Common myeloid progenitor, CD34-positive (primary cell): ENCODE data around the gene CDO1.

Experiments used
- CTCF ChIA-PET: fragments of 350-600 bp; sonication (Branson Sonifier 250); formaldehyde crosslinking; loops from one replicate; lab custom pipeline; 2021; ENCODE audit warnings: antibody characterized with exemption; lab: Charles Lee
- POLR2A ChIA-PET: fragments of 350-600 bp; sonication (Branson Sonifier 250); formaldehyde crosslinking; loops from one replicate; lab custom pipeline; 2021; ENCODE audit warnings: antibody characterized with exemption; lab: Charles Lee
- DNase-seq, 3 donors: peaks; one replicate each; pipeline versions ENCODE4 v3.0.0 to v3.0.0-alpha.2; 2013
- H3K27ac ChIP-seq, 2 experiments: 1 replicate in 1 of 2; 2 replicates in 1 of 2; pipeline ENCODE4 v1.7.0; 2013; ENCODE audit warnings: inconsistent platforms in 2 of 2, low read length in 2 of 2, mild to moderate bottlenecking in 2 of 2, low read depth in 1 of 2, moderate library complexity in 1 of 2; ENCODE audit not compliant: severe bottlenecking in 2 of 2, insufficient read depth in 1 of 2, poor library complexity in 1 of 2
- H3K27me3 ChIP-seq, 5 experiments: replicated peaks in 2 of 5; 1 replicate in 3 of 5; 2 replicates in 2 of 5; pipeline versions ENCODE4 v1.6.1 to v1.7.0; 2013; ENCODE audit warnings: low read length in 4 of 5, mild to moderate bottlenecking in 2 of 5, moderate library complexity in 2 of 5, inconsistent platforms in 1 of 5; ENCODE audit not compliant: insufficient read depth in 5 of 5, control insufficient read depth in 4 of 5
- H3K36me3 ChIP-seq, 4 experiments: 1 replicate in 2 of 4; 2 replicates in 2 of 4; pipeline versions ENCODE4 v1.6.1 to v1.7.0; 2013; ENCODE audit warnings: low read length in 3 of 4, control low read depth in 1 of 4, mild to moderate bottlenecking in 1 of 4; ENCODE audit not compliant: control insufficient read depth in 4 of 4, insufficient read depth in 4 of 4
- H3K4me1 ChIP-seq, 4 experiments: 1 replicate in 3 of 4; 2 replicates in 1 of 4; pipeline versions ENCODE4 v1.6.1 to v1.7.1; 2013; ENCODE audit warnings: low read length in 3 of 4, mild to moderate bottlenecking in 3 of 4, control low read depth in 1 of 4, inconsistent platforms in 1 of 4, moderate library complexity in 1 of 4; ENCODE audit not compliant: control insufficient read depth in 4 of 4, insufficient read depth in 4 of 4; ENCODE audit errors: control extremely low read depth in 1 of 4
- H3K4me3 ChIP-seq, 7 experiments: 1 replicate in 4 of 7; 2 replicates in 3 of 7; pipeline versions ENCODE4 v1.5.1 to v1.7.0; 2013; ENCODE audit warnings: mild to moderate bottlenecking in 7 of 7, low read length in 6 of 7, moderate library complexity in 6 of 7, inconsistent platforms in 2 of 7, low read depth in 2 of 7, control low read depth in 1 of 7; ENCODE audit not compliant: insufficient read depth in 4 of 7, control insufficient read depth in 1 of 7; ENCODE audit errors: extremely low read depth in 1 of 7
- H3K9me3 ChIP-seq, 5 experiments: 1 replicate in 4 of 5; 2 replicates in 1 of 5; pipeline versions ENCODE4 v1.6.1 to v1.7.1; 2013; ENCODE audit warnings: low read length in 4 of 5, mild to moderate bottlenecking in 2 of 5, inconsistent platforms in 1 of 5, low read depth in 1 of 5, moderate library complexity in 1 of 5; ENCODE audit not compliant: control insufficient read depth in 4 of 5, insufficient read depth in 2 of 5; ENCODE audit errors: control extremely low read depth in 1 of 5
- WGBS: methylation state at CpG from one replicate; pipeline ENCODE4 v1.1.5; 2013; ENCODE audit not compliant: insufficient coverage; 5-methylcytosine and 5-hydroxymethylcytosine counted together

Gene CDO1

DNA sequence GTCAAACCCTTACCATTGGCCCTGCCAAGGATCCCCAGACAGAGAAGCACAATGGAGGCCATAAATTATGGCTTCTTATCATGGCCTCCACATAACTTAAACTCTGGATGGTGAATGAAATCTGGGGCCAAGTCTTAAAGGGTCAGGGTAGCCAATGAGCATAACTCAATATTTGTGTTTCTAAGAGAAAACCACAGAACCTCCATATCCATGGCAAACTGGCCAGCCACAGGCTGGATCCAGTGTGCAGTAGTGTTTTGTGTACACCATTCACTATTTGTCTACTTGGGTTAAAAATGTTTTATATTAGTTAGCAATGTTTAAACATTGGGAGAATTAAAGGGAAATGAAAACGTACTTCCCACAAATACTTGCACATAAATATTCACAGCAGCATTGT is 60.8 kb downstream of the CDO1 start:
- Histone ChIP-seq H3K4me3 (no peak overlapping the region), H3K27me3 (peaks cover 0 to 2% (median 0%) of the 10 kb centered on the region in 5 experiments), H3K27ac (no peak overlapping the region), H3K9me3 (peaks cover 0 to 3% (median 0%) of the 10 kb centered on the region in 5 experiments), H3K4me1 (no peaks in the 10 kb centered on the region), H3K36me3 (no peaks in the 10 kb centered on the region)
- POLR2A ChIA-PET = no interaction called here
- CTCF ChIA-PET = no interaction called here
- no CpG with 5 or more reads among the region's 1 CpG for WGBS
- DNase-seq = no peak
